Thyroid gland (tissue), 4 donors: ENCODE results near the gene CD59. TPM values are rescaled to one million over a fixed set of nuclear protein-coding genes. Genes with fewer than 3 reads are reported as not detected.
A peak's percentile ranks its signal among the peaks of the same experiment; 100 is the strongest.

Experiments
- DNase-seq, 2 donors: peaks; one replicate each; pipeline ENCODE4 v3.0.0-alpha.2; 2019
- H3K27ac ChIP-seq, 3 donors: fragments of 200-600 bp; sonication (generic); 1 replicate in 2 of 3; 2 replicates in 1 of 3; pipeline ENCODE4 v1.5.1; 2016 to 2019; ENCODE audit warnings: mild to moderate bottlenecking in 1 of 3, moderate library complexity in 1 of 3
- H3K27me3 ChIP-seq: fragments of 200-600 bp; sonication (generic); one replicate; pipeline ENCODE4 v1.5.1; 2019
- H3K36me3 ChIP-seq, 2 donors: fragments of 200-600 bp; sonication (generic); one replicate each; pipeline ENCODE4 v1.5.1; 2016 to 2019
- H3K4me1 ChIP-seq, 2 donors: fragments of 200-600 bp; sonication (generic); one replicate each; pipeline ENCODE4 v1.5.1; 2017 to 2019
- H3K4me3 ChIP-seq, 3 donors: fragments of 200-600 bp; sonication (generic); replicated peaks in 1 of 3; 1 replicate in 2 of 3; 2 replicates in 1 of 3; pipeline ENCODE4 v1.5.1; 2016; ENCODE audit warnings: mild to moderate bottlenecking in 1 of 3
- H3K9me3 ChIP-seq: fragments of 200-600 bp; sonication (generic); one replicate; pipeline ENCODE4 v1.5.1; 2017
- CTCF ChIP-seq, 6 experiments: fragments of 200-600 bp in 3 of 6; fragments of 450-650 bp in 3 of 6; sonication (generic) in 3 of 6; IDR thresholded peaks; one replicate each; pipeline ENCODE4 v1.5.1; 2016 to 2019; ENCODE audit warnings: antibody characterized with exemption in 6 of 6, mild to moderate bottlenecking in 2 of 6, inconsistent platforms in 1 of 6, moderate library complexity in 1 of 6
- POLR2A ChIP-seq, 2 donors: fragments of 450-650 bp; IDR thresholded peaks; one replicate each; pipeline ENCODE4 v1.6.1; 2017; ENCODE audit warnings: antibody characterized with exemption in 2 of 2, mild to moderate bottlenecking in 2 of 2, moderate library complexity in 1 of 2
- WGBS, 2 donors: methylation state at CpG; one replicate each; pipeline ENCODE4 v1.1.5; 2017; 5-methylcytosine and 5-hydroxymethylcytosine counted together
- intact Hi-C: fragments of 100-400 bp; cut with DNase I; formaldehyde crosslinking; loops from one replicate; pipeline ENCODE4 v1.15.1; 2023
- total RNA-seq, 4 donors: library from RNA; depleted of rRNA; stranded (reverse); fragments of >200 nt; gene quantifications; one replicate each; pipeline ENCODE4 v1.2.3, GENCODE V29; 2016

CD59 gene
- total RNA-seq, 4 donors from 2014 or later = 367 to 562 (median 504) TPM

DNA sequence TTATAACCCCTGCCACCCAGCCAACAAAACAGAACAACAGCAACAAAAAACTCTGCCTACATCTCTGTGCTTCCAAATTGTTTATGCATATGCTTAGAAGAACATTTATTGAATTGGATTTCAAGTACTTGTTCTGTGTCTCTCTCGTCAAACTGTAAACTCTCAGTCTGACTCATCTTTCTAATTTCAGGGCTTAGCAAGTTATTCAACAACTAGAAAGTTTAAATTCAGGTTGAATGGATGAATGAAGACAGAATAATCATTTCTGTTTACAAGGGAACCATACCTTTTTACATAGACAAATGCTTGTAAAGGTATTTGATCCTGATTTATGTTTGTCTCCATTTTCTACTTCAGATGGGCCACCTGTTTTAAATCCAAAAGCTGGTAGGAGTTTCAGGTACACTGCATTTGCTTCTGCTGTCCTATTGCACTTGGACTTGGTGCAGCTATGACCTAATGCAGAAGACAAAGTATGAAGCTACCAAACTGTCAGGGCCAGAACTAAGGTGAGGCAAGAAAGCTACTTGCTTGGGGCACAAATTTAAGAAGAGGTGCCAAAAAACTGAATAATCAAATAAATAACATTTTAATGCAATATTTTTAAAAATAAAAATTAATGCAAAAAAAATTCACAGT, 39.7 kb upstream of the CD59 start:
- no peak overlapping the region for H3K27ac ChIP-seq
- no peaks in the 10 kb centered on the region for H3K27me3 ChIP-seq
- intact Hi-C loops = no loop called here
- no peaks in the 10 kb centered on the region for H3K36me3 ChIP-seq
- no peak for DNase-seq
- no peaks in the 10 kb centered on the region for H3K9me3 ChIP-seq
- H3K4me3 ChIP-seq = no peak overlapping the region
- no peak for TF ChIP-seq CTCF (IDR thresholded peaks at IDR 0.05)
- TF ChIP-seq POLR2A (IDR thresholded peaks at IDR 0.05) = no peak
- peaks cover 0 to 23% of the 10 kb centered on the region in 2 donors for H3K4me1 ChIP-seq
- WGBS, 2 donors = 67 to 75% methylated on average over 1 of the region's 1 CpG

GRCh38 chr11:33775467-33775807, 39.2 kb upstream of the CD59 start:
- H3K36me3 ChIP-seq = no peaks in the 10 kb centered on the region
- peaks cover 0 to 23% of the 10 kb centered on the region in 2 donors for H3K4me1 ChIP-seq
- TF ChIP-seq POLR2A (IDR thresholded peaks at IDR 0.05) (no peak), CTCF (IDR thresholded peaks at IDR 0.05) (no peak)
- DNase-seq = no peak
- H3K27me3 ChIP-seq = no peaks in the 10 kb centered on the region
- intact Hi-C loops = no loop called here
- no peaks in the 10 kb centered on the region for H3K9me3 ChIP-seq
- H3K27ac ChIP-seq = no peak overlapping the region
- H3K4me3 ChIP-seq = no peak overlapping the region
- WGBS, 2 donors = 81 to 85% methylated on average over 7 of the region's 7 CpGs

DNA sequence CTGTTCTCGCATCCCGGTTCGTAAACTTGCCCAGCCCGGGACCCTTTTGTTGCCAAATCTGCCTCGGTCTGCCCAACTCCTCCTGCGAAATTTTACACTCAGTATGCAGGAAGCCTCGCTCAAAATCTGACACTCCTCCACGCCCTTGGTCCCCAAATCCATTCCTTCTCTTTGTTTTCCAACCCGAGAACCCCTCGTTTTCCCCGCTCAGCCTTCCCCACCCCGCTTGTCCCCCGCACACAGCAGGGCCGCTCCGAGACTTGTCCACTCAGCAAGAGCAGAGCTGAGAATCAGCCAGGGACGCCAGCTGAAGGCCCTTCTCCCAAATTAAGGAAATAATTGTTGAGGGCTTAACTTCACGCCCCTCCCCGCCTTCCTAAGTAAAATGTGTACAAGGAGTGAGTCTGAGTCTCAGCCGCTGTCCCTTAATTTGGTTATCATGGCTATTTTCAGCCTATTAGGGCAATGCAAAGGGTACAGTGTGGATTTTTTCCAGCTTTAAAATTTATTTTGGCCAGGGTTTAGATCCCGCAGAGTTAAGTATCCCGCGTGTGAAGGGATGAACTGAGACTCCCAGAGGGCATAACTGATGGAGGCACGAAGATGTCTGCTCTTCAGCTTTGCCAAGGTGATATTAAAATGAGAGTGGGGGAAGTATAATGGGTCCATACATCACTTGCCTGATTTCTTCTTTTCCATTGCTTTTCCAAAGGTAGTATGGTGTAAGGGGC, 38.7 kb upstream of the CD59 start:
- Histone ChIP-seq H3K9me3 (no peaks in the 10 kb centered on the region), H3K27me3 (no peaks in the 10 kb centered on the region), H3K36me3 (no peaks in the 10 kb centered on the region), H3K4me3 (peak overlapping the region; percentile 25 to 87 (median 82)), H3K4me1 (peaks cover 0 to 23% of the 10 kb centered on the region in 2 donors), H3K27ac (peak overlapping the region; percentile 50 to 76 (median 74))
- intact Hi-C loops = no loop called here
- no peak for TF ChIP-seq CTCF (IDR thresholded peaks at IDR 0.05)
- TF ChIP-seq POLR2A (IDR thresholded peaks at IDR 0.05) = no peak
- 5 to 6% methylated on average over 23 of the region's 23 CpGs for WGBS, 2 donors
- DNase-seq = peak in 1 of 2 donors; percentile 22

- peak within 1 kb of the TSS; percentile 82 to 99 (median 88) for H3K4me3 ChIP-seq
- H3K27me3 ChIP-seq = no peaks in the 10 kb centered on the region
- peak; percentile 91 to 94 for DNase-seq
- H3K36me3 ChIP-seq = no peaks in the 10 kb centered on the region
- TF ChIP-seq CTCF (IDR thresholded peaks at IDR 0.05) (no peak), POLR2A (IDR thresholded peaks at IDR 0.05) (peak in 1 of 2 donors; percentile 65)
- peaks cover 0 to 23% of the 10 kb centered on the region in 2 donors for H3K4me1 ChIP-seq
- H3K27ac ChIP-seq = peak within 1 kb of the TSS; percentile 70 to 76 (median 74)
- 0 to 1% methylated on average over 25 to 38 of the region's 64 CpGs for WGBS, 2 donors
- intact Hi-C loops = no loop called here
- H3K9me3 ChIP-seq = no peaks in the 10 kb centered on the region
Observed at GRCh38 chr11:33773987-33774735, 37.9 kb upstream of the CD59 start, which contains the start of gene FBXO3. Gene FBXO3, minus strand, starts transcription at chr11:33774520. Its CDS starts 23 bp downstream, at chr11:33774497.
